Naive thymus-derived CD4-positive, alpha-beta T cell (primary cell): ENCODE data around the gene MTARC1. TPM values are rescaled to one million over a fixed set of nuclear protein-coding genes. Genes with fewer than 3 reads are reported as not detected.

ENCODE experiments used
- ATAC-seq: fragments of 150-1000 bp; cut with Tn5 transposase; 2 replicates; pipeline ENCODE4 v1.10.0; 2021; ENCODE audit warnings: mild to moderate bottlenecking, moderate library complexity
- CTCF ChIA-PET: fragments of 350-600 bp; sonication (Branson Sonifier 250); formaldehyde crosslinking; loops from one replicate; lab custom pipeline; 2021; ENCODE audit warnings: antibody characterized with exemption; lab: Charles Lee
- POLR2A ChIA-PET: fragments of 350-600 bp; sonication (Branson Sonifier 250); formaldehyde crosslinking; loops from one replicate; lab custom pipeline; 2021; ENCODE audit warnings: antibody characterized with exemption, inconsistent platforms; lab: Charles Lee
- DNase-seq, 9 donors: peaks; one replicate each; pipeline versions ENCODE4 v3.0.0 to v3.0.0-alpha.2; 2020 to 2022; ENCODE audit warnings: mixed read lengths in 1 of 9
- H3K27ac ChIP-seq: one replicate; pipeline ENCODE4 v1.7.0; 2013; ENCODE audit warnings: mild to moderate bottlenecking, low read depth, low read length, moderate library complexity
- H3K27me3 ChIP-seq, 2 donors: one replicate each; pipeline ENCODE4 v1.7.0; 2013; ENCODE audit warnings: low read length in 2 of 2, mild to moderate bottlenecking in 2 of 2, moderate library complexity in 2 of 2; ENCODE audit not compliant: control insufficient read depth in 2 of 2, insufficient read depth in 2 of 2
- H3K36me3 ChIP-seq, 3 experiments: 1 replicate in 2 of 3; 2 replicates in 1 of 3; pipeline ENCODE4 v1.7.0; 2013; ENCODE audit warnings: low read length in 3 of 3, mild to moderate bottlenecking in 3 of 3, moderate library complexity in 1 of 3; ENCODE audit not compliant: insufficient read depth in 3 of 3, control insufficient read depth in 2 of 3
- H3K4me1 ChIP-seq, 2 donors: one replicate each; pipeline ENCODE4 v1.7.0; 2013; ENCODE audit warnings: low read length in 2 of 2, mild to moderate bottlenecking in 2 of 2, moderate library complexity in 1 of 2; ENCODE audit not compliant: control insufficient read depth in 2 of 2, insufficient read depth in 2 of 2
- H3K4me3 ChIP-seq: 2 replicates; pipeline ENCODE4 v1.7.0; 2013; ENCODE audit warnings: mild to moderate bottlenecking, low read length
- H3K9me3 ChIP-seq, 3 experiments: 1 replicate in 2 of 3; 2 replicates in 1 of 3; pipeline ENCODE4 v1.7.0; 2013; ENCODE audit warnings: low read length in 3 of 3; ENCODE audit not compliant: control insufficient read depth in 2 of 3
- H3K27ac Mint-ChIP-seq, 9 donors: one replicate each; pipeline ENCODE4 v1.8.0; 2020 to 2022; ENCODE audit warnings: mixed read lengths in 9 of 9, mild to moderate bottlenecking in 8 of 9, moderate library complexity in 5 of 9, inconsistent platforms in 2 of 9
- H3K27me3 Mint-ChIP-seq, 5 donors: one replicate each; pipeline ENCODE4 v1.8.0; 2021 to 2022; ENCODE audit warnings: mixed read lengths in 5 of 5, mild to moderate bottlenecking in 1 of 5
- H3K36me3 Mint-ChIP-seq, 5 donors: one replicate each; pipeline ENCODE4 v1.8.0; 2020 to 2022; ENCODE audit warnings: mixed read lengths in 5 of 5, mild to moderate bottlenecking in 3 of 5, inconsistent platforms in 1 of 5
- H3K4me1 Mint-ChIP-seq, 7 donors: one replicate each; pipeline ENCODE4 v1.8.0; 2020 to 2022; ENCODE audit warnings: mixed read lengths in 7 of 7, mild to moderate bottlenecking in 3 of 7, inconsistent platforms in 1 of 7
- H3K4me3 Mint-ChIP-seq, 10 donors: one replicate each; pipeline ENCODE4 v1.8.0; 2020 to 2022; ENCODE audit warnings: mild to moderate bottlenecking in 10 of 10, mixed read lengths in 10 of 10, moderate library complexity in 6 of 10, inconsistent platforms in 2 of 10
- H3K9me3 Mint-ChIP-seq, 11 donors: one replicate each; pipeline ENCODE4 v1.8.0; 2020 to 2022; ENCODE audit warnings: mixed read lengths in 11 of 11, mild to moderate bottlenecking in 4 of 11, inconsistent platforms in 1 of 11, moderate library complexity in 1 of 11
- intact Hi-C, 2 donors: fragments of 100-400 bp; cut with micrococcal nuclease; formaldehyde crosslinking; loops; one replicate each; pipeline ENCODE4 v1.15.1; 2023
- polyA plus RNA-seq, 2 donors: library from polyadenylated mRNA; unstranded; fragments of 300-500 nt; fragmentation: Illumina TruSeq; gene quantifications; one replicate each; pipeline ENCODE4 v1.2.3, GENCODE V29; 2021
- total RNA-seq, 6 experiments: library from RNA in 5 of 6; stranded (reverse) in 5 of 6; gene quantifications; 1 replicate in 5 of 6; 2 replicates in 1 of 6; pipeline ENCODE4 v1.2.3 and lab custom pipeline; 2021 to 2026

MTARC1 gene
- total and polyA plus RNA-seq, 7 experiments from 2014 or later: 1.1 to 14.5 TPM; not detected in 5

DNA sequence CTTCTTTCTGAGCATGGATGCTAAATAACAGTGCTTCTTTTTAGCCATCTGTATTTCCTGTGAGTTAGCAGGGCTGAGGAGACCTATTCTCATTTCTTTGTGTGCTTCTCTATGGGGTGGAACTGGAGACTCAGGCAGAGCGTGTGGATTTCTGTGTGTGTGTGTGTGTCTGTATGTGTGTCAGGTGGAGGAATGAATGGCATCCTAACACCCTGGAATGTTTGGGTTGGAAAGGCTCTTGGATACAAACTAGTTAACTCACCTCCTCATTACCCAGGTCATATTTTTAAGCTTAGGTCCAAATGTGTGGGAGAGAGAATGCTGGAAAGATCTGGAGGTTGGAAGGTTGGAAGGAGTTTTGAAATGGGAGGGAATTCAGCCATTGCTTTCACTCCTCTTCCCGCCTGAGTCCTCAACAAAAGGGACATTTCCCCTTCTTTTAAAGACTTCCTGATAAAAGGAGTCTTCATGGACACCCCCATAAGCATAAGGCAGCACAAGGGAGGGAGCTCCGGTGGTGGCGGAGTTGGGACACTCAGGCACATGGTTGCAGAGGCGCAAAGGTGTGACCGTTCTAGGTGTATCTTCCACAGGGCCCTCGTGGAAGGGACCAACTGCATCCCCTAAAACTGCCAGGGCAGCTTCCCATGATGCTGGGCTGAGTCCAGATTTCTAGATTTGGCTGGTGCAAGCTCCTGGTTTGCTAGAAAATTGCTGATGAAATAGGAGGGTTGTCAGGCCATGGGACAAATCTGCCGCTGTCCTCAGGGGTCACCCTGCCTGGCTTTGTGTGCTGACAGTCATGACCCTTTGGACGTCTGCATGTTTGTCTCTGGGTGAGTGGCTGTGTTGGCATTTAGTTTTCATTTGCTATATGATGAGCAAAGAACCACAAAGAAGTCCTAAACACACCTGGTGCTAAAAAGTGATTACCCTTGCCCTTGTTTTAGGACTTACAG, 37.6 kb downstream of the MTARC1 start:
- Histone ChIP-seq H3K27ac (no peak overlapping the region), H3K27me3 (no peaks in the 10 kb centered on the region), H3K4me1 (no peaks in the 10 kb centered on the region), H3K9me3 (no peaks in the 10 kb centered on the region), H3K36me3 (no peaks in the 10 kb centered on the region), H3K4me3 (no peak overlapping the region)
- H3K36me3 Mint-ChIP-seq: no peaks in the 10 kb centered on the region
- DNase-seq: no peak
- H3K9me3 Mint-ChIP-seq: peaks cover 0 to 2% (median 0%) of the 10 kb centered on the region in 11 donors
- ChIA-PET CTCF (no interaction called here), POLR2A (no interaction called here)
- H3K4me1 Mint-ChIP-seq: peaks cover 0 to 4% (median 0%) of the 10 kb centered on the region in 7 donors
- intact Hi-C loops: no loop called here
- no peak overlapping the region for H3K4me3 Mint-ChIP-seq
- no peak overlapping the region for H3K27ac Mint-ChIP-seq
- H3K27me3 Mint-ChIP-seq: peaks cover 0 to 38% (median 20%) of the 10 kb centered on the region in 5 donors
- ATAC-seq: no peak

DNA sequence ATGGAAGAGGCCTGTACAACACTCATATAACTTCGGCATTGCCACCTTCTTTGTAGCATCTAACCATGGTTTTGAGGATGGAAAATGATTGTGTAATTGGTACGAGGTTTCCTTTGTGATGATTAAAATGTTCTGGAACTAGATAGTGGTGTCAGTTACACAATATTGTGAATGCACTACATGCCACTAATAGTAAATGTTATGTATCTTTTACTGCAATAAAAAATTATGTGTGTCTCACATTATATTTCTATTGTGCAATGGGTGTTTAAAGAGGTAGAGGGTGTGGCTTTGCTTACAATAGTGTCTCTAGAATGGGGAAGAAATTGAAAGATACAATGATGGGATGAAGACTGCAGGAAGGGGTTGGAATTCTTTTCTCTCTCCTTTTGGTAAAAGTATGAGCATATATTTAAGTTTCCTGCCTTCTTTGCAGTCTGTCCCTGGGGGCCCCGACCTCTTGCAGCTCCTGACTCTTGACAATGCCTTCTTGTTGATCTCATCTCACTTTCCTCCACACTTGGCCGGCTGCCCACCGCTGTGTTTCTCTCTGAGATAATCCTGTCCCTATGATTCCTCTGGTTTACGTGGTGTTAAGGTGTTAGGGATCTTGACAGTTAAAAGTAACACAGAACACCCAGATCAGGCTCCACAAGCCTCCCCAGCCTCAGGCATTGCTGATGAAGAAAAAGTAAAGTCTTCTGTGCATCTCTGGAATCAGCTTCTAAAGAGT, 39.3 kb downstream of the MTARC1 start:
- Mint-ChIP-seq H3K36me3 (no peaks in the 10 kb centered on the region), H3K4me1 (no peaks in the 10 kb centered on the region), H3K27ac (no peak overlapping the region), H3K27me3 (peaks cover 0 to 45% (median 25%) of the 10 kb centered on the region in 5 donors), H3K9me3 (peaks cover 0 to 2% (median 0%) of the 10 kb centered on the region in 11 donors), H3K4me3 (no peak overlapping the region)
- Histone ChIP-seq H3K4me3 (no peak overlapping the region), H3K9me3 (no peaks in the 10 kb centered on the region), H3K36me3 (no peaks in the 10 kb centered on the region), H3K4me1 (no peaks in the 10 kb centered on the region), H3K27ac (no peak overlapping the region), H3K27me3 (no peaks in the 10 kb centered on the region)
- ChIA-PET POLR2A (no interaction called here), CTCF (no interaction called here)
- DNase-seq (no peak), ATAC-seq (no peak)
- intact Hi-C loops: no loop called here

DNA sequence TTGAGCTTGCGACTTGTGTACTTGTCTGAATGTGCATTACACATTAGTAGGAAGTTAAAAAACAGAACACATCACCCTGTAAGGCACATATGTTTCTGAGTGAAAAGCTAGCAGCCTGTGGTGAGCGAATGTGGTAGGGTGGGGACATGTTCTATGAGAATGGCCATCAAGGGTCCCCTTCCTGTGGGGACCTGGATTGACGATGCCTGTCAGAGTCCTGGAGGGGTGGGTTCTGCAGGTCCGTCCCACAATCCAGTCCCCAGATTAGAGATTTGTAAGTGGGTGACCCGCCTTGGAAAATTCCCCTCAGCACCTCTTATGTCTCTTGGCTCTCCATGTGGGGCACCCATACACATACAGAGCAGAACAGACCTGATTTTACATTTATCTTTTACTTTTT, 40.0 kb downstream of the MTARC1 start:
- Mint-ChIP-seq H3K27ac (no peak overlapping the region), H3K27me3 (peaks cover 0 to 46% (median 29%) of the 10 kb centered on the region in 5 donors)

DNA sequence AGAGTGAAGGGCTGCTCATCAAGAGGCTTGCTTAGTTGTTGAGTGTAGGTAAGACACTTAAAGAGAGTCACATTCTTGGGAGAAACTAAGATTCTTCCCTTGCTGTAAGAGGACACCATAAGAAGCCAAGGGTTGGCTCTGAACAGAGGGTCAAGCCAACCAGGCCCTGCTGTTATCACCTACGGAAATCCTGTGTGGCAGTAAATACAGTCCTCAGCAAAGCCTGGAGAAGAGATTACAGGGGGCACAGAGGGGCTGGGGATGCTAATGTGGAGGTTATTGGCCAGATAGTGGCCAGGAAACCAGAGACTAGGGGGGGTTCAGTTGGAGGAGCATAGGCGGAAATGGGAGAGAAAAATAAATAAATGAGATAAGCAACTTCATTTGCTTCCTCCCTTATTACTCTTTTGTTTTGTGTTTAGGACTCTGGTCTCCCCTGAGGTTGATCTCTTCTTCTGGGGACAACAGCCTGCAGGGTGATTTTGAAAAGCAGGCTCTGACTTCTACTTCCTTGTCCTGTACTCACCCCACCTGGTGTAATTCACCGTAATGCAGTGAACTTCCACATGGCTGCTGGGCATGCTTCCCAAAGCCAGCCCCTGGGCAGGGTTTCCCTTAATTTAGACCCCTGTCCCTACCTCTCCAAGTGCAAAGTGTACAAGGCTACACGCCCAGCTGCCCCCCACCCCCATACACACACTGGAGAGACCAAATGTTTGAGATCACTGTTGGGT, 40.9 kb downstream of the MTARC1 start:
- no peak for ATAC-seq

More for the DNA sequence above, 40.0 kb downstream of the MTARC1 start:
- H3K4me3 ChIP-seq: no peak overlapping the region
- intact Hi-C loops: no loop called here
- H3K36me3 ChIP-seq: no peaks in the 10 kb centered on the region
- Mint-ChIP-seq H3K4me3 (no peak overlapping the region), H3K9me3 (peaks cover 0 to 8% (median 0%) of the 10 kb centered on the region in 11 donors), H3K4me1 (no peaks in the 10 kb centered on the region), H3K36me3 (no peaks in the 10 kb centered on the region)
- DNase-seq: no peak
- H3K4me1 ChIP-seq: no peaks in the 10 kb centered on the region
- no peaks in the 10 kb centered on the region for H3K9me3 ChIP-seq
- no peak overlapping the region for H3K27ac ChIP-seq
- H3K27me3 ChIP-seq: no peaks in the 10 kb centered on the region
- POLR2A ChIA-PET: no interaction called here
- ATAC-seq: no peak
- CTCF ChIA-PET: no interaction called here

DNA sequence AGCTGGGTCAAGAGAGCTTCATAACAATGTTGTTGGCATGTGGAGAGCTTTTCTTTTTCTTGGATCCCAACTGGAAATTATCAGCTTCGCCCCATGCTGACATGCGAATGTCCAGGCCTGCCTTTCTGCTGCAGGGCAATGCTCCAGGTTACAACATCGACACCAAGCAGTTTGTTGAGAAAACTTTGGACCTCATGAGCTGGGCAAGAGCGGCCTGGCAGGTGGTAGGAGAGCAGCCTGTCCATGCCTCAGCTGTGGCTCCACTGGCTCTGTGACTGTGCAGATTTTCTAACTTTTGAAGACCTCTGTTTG, 41.4 kb downstream of the MTARC1 start:
- Mint-ChIP-seq H3K4me1 (no peaks in the 10 kb centered on the region), H3K27me3 (peaks cover under 1 to 46% (median 32%) of the 10 kb centered on the region in 5 donors), H3K9me3 (peaks cover 0 to 9% (median 0%) of the 10 kb centered on the region in 11 donors), H3K27ac (no peak overlapping the region), H3K4me3 (no peak overlapping the region), H3K36me3 (no peaks in the 10 kb centered on the region)
- POLR2A ChIA-PET: no interaction called here
- no peak overlapping the region for H3K4me3 ChIP-seq
- no peak overlapping the region for H3K27ac ChIP-seq
- CTCF ChIA-PET: no interaction called here
- DNase-seq (no peak), ATAC-seq (no peak)
- H3K4me1 ChIP-seq: no peaks in the 10 kb centered on the region
- intact Hi-C loops: no loop called here
- no peaks in the 10 kb centered on the region for H3K36me3 ChIP-seq
- H3K27me3 ChIP-seq: no peaks in the 10 kb centered on the region
- H3K9me3 ChIP-seq: no peaks in the 10 kb centered on the region

More for the DNA sequence above, 40.9 kb downstream of the MTARC1 start:
- Histone ChIP-seq H3K27ac (no peak overlapping the region), H3K36me3 (no peaks in the 10 kb centered on the region), H3K4me3 (no peak overlapping the region), H3K27me3 (no peaks in the 10 kb centered on the region), H3K9me3 (no peaks in the 10 kb centered on the region), H3K4me1 (no peaks in the 10 kb centered on the region)
- intact Hi-C loops: no loop called here
- CTCF ChIA-PET: no interaction called here
- Mint-ChIP-seq H3K27ac (no peak overlapping the region), H3K4me1 (no peaks in the 10 kb centered on the region), H3K36me3 (no peaks in the 10 kb centered on the region), H3K4me3 (no peak overlapping the region), H3K27me3 (peaks cover 0 to 46% (median 32%) of the 10 kb centered on the region in 5 donors), H3K9me3 (peaks cover 0 to 9% (median 0%) of the 10 kb centered on the region in 11 donors)
- no peak for DNase-seq
- POLR2A ChIA-PET: no interaction called here

DNA sequence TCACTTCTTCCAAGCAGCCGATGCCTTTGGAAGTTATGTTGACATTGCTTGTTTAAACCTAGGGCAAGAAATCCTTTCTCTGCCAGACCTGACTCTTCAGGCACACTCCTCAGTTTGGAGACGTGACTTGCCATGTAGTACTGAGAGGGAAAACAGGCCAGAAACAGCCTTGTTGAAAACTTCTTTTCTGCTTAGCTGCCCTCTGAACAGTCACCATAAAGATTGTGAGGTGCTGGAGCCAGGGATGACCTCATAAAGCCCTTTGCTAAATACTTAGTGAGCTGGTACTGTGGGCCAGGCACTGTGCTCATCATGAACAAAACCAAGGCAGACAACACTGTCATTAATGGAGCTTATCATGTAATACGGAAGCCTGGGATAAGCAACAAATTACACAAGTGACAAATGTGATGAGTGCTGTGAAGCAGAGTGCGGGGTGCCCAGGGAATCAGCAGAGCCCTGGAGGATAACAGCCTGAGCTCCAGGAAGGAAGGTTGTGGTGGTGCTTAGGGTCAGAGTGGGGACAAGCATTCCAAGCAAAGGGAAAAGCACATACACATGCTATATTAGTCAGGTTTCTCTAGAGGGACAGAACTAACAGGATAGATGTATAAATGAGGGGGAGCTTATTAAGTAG, 42.4 kb downstream of the MTARC1 start:
- intact Hi-C loops: no loop called here
- Mint-ChIP-seq H3K36me3 (no peaks in the 10 kb centered on the region), H3K9me3 (peaks cover 0 to 9% (median 0%) of the 10 kb centered on the region in 11 donors), H3K27ac (no peak overlapping the region), H3K4me1 (no peaks in the 10 kb centered on the region), H3K4me3 (peak overlapping the region in 1 of 10 donors; percentile 42), H3K27me3 (peaks cover 2 to 44% (median 30%) of the 10 kb centered on the region in 5 donors)
- Histone ChIP-seq H3K4me3 (no peak overlapping the region), H3K4me1 (no peaks in the 10 kb centered on the region), H3K27ac (no peak overlapping the region), H3K9me3 (no peaks in the 10 kb centered on the region), H3K27me3 (no peaks in the 10 kb centered on the region), H3K36me3 (no peaks in the 10 kb centered on the region)
- ATAC-seq (no peak), DNase-seq (no peak)
- ChIA-PET POLR2A (no interaction called here), CTCF (no interaction called here)
